Endothelial cell of umbilical vein (primary cell): ENCODE measurements around the gene NCAPG2. TPM values are rescaled to one million over a fixed set of nuclear protein-coding genes. Genes with fewer than 3 reads are reported as not detected.
"Not testable (repeated sequence)": the region's sequence is repeated elsewhere in the genome, so short reads cannot be mapped to it uniquely, and the experiment has no call there.

Source experiments
- BruUV-seq: library from RNA; stranded (reverse); fragments of 400-500 nt; replicated peaks from 2 replicates; lab custom pipeline; 2021; lab: Mats Ljungman, UMichigan
- CTCF ChIA-PET: fragments of 300-600, 350-600 bp; sonication (Branson Sonifier 250); formaldehyde crosslinking; loops from one replicate; lab custom pipeline; 2021; ENCODE audit warnings: antibody characterized with exemption, inconsistent platforms; lab: Charles Lee
- POLR2A ChIA-PET: fragments of 300-600, 350-600 bp; sonication (Branson Sonifier 250); formaldehyde crosslinking; loops from one replicate; lab custom pipeline; 2021; ENCODE audit warnings: antibody characterized with exemption, inconsistent platforms; lab: Charles Lee
- DNase-seq: peaks from one replicate; pipeline ENCODE4 v3.0.0-alpha.2; 2011; ENCODE audit warnings: low read depth, low spot score
- FAIRE-seq: peaks from 2 replicates; lab custom pipeline; 2011; peaks lifted over from hg19 to GRCh38; lab: Jason Lieb, UNC
- H2AFZ ChIP-seq: 2 replicates; pipeline ENCODE4 v1.6.0; 2012; ENCODE audit warnings: low read depth, low read length, control low read depth, inconsistent platforms
- H3K27ac ChIP-seq: 2 replicates; pipeline ENCODE4 v1.5.1; 2011; ENCODE audit warnings: low read depth, mild to moderate bottlenecking, control low read depth, low read length, moderate library complexity; ENCODE audit not compliant: insufficient read depth
- H3K27me3 ChIP-seq, 2 experiments: 2 replicates each; pipeline versions ENCODE4 v1.6.0 to v1.6.1; 2011; ENCODE audit warnings: low read length in 2 of 2, mixed read lengths in 1 of 2; ENCODE audit not compliant: control insufficient read depth in 2 of 2, insufficient read depth in 2 of 2
- H3K36me3 ChIP-seq, 2 experiments: 2 replicates in 1 of 2; 3 replicates in 1 of 2; pipeline ENCODE4 v1.5.1; 2011; ENCODE audit warnings: low read length in 2 of 2, mild to moderate bottlenecking in 1 of 2, moderate library complexity in 1 of 2; ENCODE audit not compliant: control insufficient read depth in 2 of 2, insufficient read depth in 2 of 2; ENCODE audit errors: extremely low read depth in 1 of 2
- H3K4me1 ChIP-seq: 3 replicates; pipeline ENCODE4 v1.5.1; 2011; ENCODE audit warnings: mild to moderate bottlenecking, low read length; ENCODE audit not compliant: control insufficient read depth, insufficient read depth; ENCODE audit errors: extremely low read depth
- H3K4me2 ChIP-seq: 2 replicates; pipeline ENCODE4 v1.6.1; 2011; ENCODE audit warnings: low read length, control low read depth, mixed read lengths; ENCODE audit not compliant: insufficient read depth
- H3K4me3 ChIP-seq, 3 experiments: fragments of 200-600 bp in 1 of 3; sonication (generic), shearing (Covaris generic) in 1 of 3; replicated peaks in 1 of 3; 2 replicates each; pipeline ENCODE4 v1.5.1; 2011 to 2016; ENCODE audit warnings: control low read depth in 3 of 3, low read length in 3 of 3, mild to moderate bottlenecking in 2 of 3, inconsistent platforms in 1 of 3, low read depth in 1 of 3, moderate library complexity in 1 of 3; ENCODE audit not compliant: insufficient read depth in 1 of 3
- H3K79me2 ChIP-seq: 2 replicates; pipeline ENCODE4 v1.6.0; 2012; ENCODE audit warnings: low read length, inconsistent platforms; ENCODE audit not compliant: control insufficient read depth, insufficient read depth
- H3K9ac ChIP-seq: replicated peaks from 2 replicates; pipeline ENCODE3; 2011; ENCODE audit warnings: low read length, control low read depth; ENCODE audit not compliant: insufficient read depth; ENCODE audit errors: extremely low read depth
- H3K9me1 ChIP-seq: replicated peaks from 3 replicates; pipeline ENCODE4 v1.6.0; 2011; ENCODE audit warnings: mild to moderate bottlenecking, low read length; ENCODE audit not compliant: control insufficient read depth, insufficient read depth; ENCODE audit errors: extremely low read depth
- H3K9me3 ChIP-seq: replicated peaks from 2 replicates; pipeline ENCODE4 v1.5.1; 2012; ENCODE audit warnings: low read length, inconsistent platforms; ENCODE audit not compliant: control insufficient read depth, insufficient read depth
- H4K20me1 ChIP-seq: replicated peaks from 2 replicates; pipeline ENCODE3; 2011; ENCODE audit warnings: mild to moderate bottlenecking, low read length; ENCODE audit not compliant: control insufficient read depth, insufficient read depth; ENCODE audit errors: extremely low read depth
- MAX ChIP-seq: IDR thresholded peaks from 2 replicates; pipeline ENCODE4 v1.6.1; 2011; ENCODE audit not compliant: insufficient read depth, insufficient read length
- POLR2A ChIP-seq: IDR thresholded peaks from 2 replicates; pipeline ENCODE4 v1.6.1; 2012; ENCODE audit warnings: low read depth, mild to moderate bottlenecking, control low read depth, low read length
- POLR2AphosphoS5 ChIP-seq: IDR thresholded peaks from 2 replicates; pipeline ENCODE4 v1.6.1; 2012; ENCODE audit warnings: low read depth, mild to moderate bottlenecking, control low read depth, low read length, moderate library complexity; ENCODE audit not compliant: insufficient read depth
- dilution Hi-C: fragments of 300-500 bp; cut with MboI; formaldehyde crosslinking; loops from one replicate; pipeline ENCODE4 v1.15.0; 2019; ENCODE audit warnings: low sequenced_read_pairs; ENCODE audit not compliant: extremely low pct_ligation_motif_present
- intact Hi-C: fragments of 100-400 bp; cut with micrococcal nuclease; formaldehyde crosslinking; loops from one replicate; pipeline ENCODE4 v1.10.0; 2022
- polyA plus RNA-seq, 4 experiments: library from polyadenylated mRNA; depleted of rRNA in 3 of 4; stranded (reverse) in 3 of 4; unstranded in 1 of 4; fragments of >200 nt; gene quantifications; 2 replicates each; pipeline versions ENCODE4 v1.2.1 to v1.2.3, GENCODE V29; 2011 to 2012; ENCODE audit warnings: missing spikeins in 1 of 4
- total RNA-seq: library from RNA; stranded (reverse); gene quantifications from 2 replicates; pipeline ENCODE4 v1.2.3, GENCODE V29; 2021

The NCAPG2 gene
- total and polyA plus RNA-seq, 2 donors (not counting 3 experiments of a cell fraction or from before 2014, with no cell fraction given): 19.2 to 62.3 TPM

DNA sequence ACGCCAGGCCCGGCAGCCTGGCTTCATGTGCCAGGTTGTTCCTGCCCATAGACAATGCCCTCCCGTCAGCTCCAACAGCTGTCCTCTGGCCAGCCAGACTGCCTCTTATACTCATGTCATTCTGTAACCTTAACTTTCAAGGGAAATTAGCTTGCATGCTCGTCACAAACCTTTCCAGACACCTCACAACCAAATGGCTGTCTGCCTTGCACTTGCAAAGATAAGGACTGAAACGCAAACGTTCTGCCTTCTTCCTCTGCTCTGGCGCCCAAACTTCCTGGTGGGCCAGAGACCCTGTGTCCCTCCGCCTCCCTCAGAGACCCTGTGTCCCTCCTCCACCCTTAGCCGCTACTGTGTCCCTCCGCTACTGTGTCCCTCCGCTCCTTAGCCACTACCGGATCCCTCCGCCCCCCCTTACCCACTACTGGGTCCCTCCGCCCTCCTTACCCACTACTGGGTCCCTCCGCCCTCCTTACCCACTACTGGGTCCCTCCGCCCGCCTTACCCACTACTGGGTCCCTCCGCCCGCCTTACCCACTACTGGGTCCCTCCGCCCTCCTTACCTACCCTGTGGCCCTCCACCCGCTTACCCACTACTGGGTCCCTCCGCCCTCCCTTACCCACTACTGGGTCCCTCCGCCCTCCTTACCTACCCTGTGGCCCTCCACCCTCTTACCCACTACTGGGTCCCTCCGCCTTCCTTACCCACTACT is 37.5 kb downstream of the NCAPG2 start:
- intact Hi-C loops, POLR2A ChIA-PET, H4K20me1 ChIP-seq, H3K4me3 ChIP-seq, DNase-seq, H3K27me3 ChIP-seq, FAIRE-seq, H3K36me3 ChIP-seq, H3K4me1 ChIP-seq, H3K4me2 ChIP-seq, BruUV-seq, H2AFZ ChIP-seq, H3K9me1 ChIP-seq, CTCF ChIA-PET, dilution Hi-C loops, H3K9me3 ChIP-seq, H3K9ac ChIP-seq, H3K79me2 ChIP-seq, H3K27ac ChIP-seq: not testable (repeated sequence)

GRCh38 chr7:158666401-158666800 is 38.2 kb downstream of the NCAPG2 start:
- Histone ChIP-seq H2AFZ (no peak overlapping the region), H3K36me3 (peaks cover 5 to 10% of the 10 kb centered on the region in 2 experiments), H3K4me3 (no peak overlapping the region), H3K9ac (no peak overlapping the region), H3K79me2 (no peaks in the 10 kb centered on the region), H3K27me3 (no peaks in the 10 kb centered on the region), H4K20me1 (no peaks in the 10 kb centered on the region), H3K27ac (no peak overlapping the region), H3K4me1 (no peaks in the 10 kb centered on the region), H3K9me3 (no peaks in the 10 kb centered on the region), H3K9me1 (no peaks in the 10 kb centered on the region), H3K4me2 (no peak overlapping the region)
- intact Hi-C loops (no loop called here), dilution Hi-C loops (no loop called here)
- no peak for TF ChIP-seq MAX
- no peak for TF ChIP-seq POLR2AphosphoS5
- TF ChIP-seq POLR2A: no peak
- FAIRE-seq (no peak), DNase-seq (no peak)
- BruUV-seq: no TSS peak
- ChIA-PET POLR2A (no interaction called here), CTCF (no interaction called here)
